Cardiac septum (tissue), 1 donor: ENCODE results near the gene ZBTB40. TPM values are rescaled to one million over a fixed set of nuclear protein-coding genes. Genes with fewer than 3 reads are reported as not detected.

Source experiments
- DNase-seq: peaks from one replicate; pipeline ENCODE4 v3.0.0-alpha.2; 2020; ENCODE audit warnings: low spot score
- intact Hi-C: fragments of 100-400 bp; cut with DNase I; formaldehyde crosslinking; loops from one replicate; pipeline ENCODE4 v1.14.0; 2022
- total RNA-seq: library from RNA; stranded (reverse); fragmentation: NEBNext Ultra II Directional; extraction: Animal tissue kit (Norgen Biotek cat#: 25700); gene quantifications from one replicate; pipeline ENCODE4 v1.2.1, GENCODE V29; 2021
- donor health status: DM: no; HTN: no; CAD: no.

Gene ZBTB40
- total RNA-seq, 1 donor from 2014 or later, result 12.9 TPM

DNA sequence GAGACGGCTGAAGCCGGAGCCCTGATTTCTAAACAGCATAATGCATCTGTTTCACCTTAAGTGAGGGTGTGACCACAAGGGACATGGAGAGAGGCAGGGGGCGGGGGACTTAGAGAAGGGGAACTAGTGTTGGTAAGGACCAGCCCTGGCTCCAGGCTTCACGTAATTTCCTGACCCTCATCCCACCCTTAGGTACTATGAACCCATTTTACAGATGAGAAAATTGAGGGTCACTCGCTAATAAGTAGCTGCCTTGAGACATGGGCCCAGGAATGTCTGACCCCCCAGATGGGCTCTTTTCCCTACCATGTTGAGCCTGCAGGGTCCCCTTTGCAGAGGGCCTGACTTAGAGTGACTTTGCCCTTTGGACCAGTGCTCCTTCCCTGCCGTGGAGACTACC, 116.3 kb downstream of the ZBTB40 start:
- DNase-seq, result no peak
- intact Hi-C loops, result no loop called here

- DNase-seq, result no peak
- intact Hi-C loops, result no loop called here
Observed at GRCh38 chr1:22569269-22569668, 117.6 kb downstream of the ZBTB40 start.

DNA sequence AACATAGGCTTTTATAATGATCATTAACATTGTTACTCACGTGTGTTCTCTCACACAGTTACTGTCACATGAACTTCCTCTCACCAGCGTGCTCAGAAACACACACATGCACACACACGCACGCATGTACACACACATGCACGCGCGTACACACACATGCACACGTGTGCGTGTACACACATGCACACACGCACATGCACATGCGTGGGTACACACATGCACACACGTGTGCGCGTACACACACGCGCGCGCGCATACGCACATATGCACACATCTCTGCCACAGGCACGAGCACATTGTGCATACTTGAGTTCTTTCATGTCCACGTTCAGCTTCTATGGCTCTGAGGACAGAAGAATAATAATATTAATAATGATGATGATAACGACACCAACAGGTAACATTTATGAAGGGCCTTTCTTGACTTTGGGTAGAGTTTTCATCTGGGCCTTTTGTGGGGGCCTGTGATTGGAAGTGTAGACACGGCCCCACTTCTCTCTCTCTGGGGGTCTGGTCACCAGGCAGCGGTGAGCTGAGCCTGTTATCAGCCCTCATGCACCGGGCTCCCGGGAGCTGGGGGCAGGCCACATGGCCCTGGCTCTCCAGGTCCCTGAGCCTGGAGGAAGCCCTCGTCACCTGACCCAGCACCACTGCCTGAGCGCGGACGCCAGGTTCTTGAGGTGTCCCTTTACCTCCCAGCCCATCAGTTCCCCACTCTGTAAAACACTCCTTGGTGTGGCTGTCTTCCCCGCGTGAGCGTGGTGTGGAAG, 118.7 kb downstream of the ZBTB40 start:
- DNase-seq, result no peak
- intact Hi-C loops, result no loop called here

GRCh38 chr1:22572818-22573217, 121.2 kb downstream of the ZBTB40 start:
- no peak for DNase-seq
- intact Hi-C loops, result no loop called here

DNA sequence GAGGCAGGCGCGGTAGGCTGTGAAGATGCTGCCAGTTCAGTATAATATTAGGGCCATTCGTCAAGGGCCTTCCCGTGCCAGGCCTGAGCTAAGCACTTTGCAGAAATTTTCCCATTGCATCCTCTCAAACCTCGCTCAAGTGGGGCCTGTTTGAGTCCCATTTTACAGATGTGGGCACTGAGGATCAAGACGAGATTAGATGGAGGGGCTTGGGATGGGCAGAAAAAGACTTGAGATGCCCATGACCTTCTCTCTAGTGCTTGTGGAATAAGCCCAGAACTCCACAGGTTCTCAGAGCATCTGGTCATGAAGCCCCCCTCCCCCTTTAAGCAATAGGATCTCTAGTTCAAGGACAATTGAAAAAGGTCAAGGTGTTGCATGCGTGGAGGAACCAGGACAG, 121.6 kb downstream of the ZBTB40 start:
- intact Hi-C loops, result no loop called here
- DNase-seq, result no peak

GRCh38 chr1:22575532-22576149, 124.0 kb downstream of the ZBTB40 start:
- intact Hi-C loops, result no loop called here
- no peak for DNase-seq

DNA sequence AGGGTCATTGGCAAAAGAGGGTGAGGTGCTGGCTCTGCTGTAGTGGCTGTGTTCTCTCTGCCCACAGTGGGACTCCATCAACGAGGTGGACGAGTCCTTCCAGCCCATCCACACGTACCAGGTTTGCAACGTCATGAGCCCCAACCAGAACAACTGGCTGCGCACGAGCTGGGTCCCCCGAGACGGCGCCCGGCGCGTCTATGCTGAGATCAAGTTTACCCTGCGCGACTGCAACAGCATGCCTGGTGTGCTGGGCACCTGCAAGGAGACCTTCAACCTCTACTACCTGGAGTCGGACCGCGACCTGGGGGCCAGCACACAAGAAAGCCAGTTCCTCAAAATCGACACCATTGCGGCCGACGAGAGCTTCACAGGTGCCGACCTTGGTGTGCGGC, 124.5 kb downstream of the ZBTB40 start:
- intact Hi-C loops, result no loop called here
- no peak for DNase-seq

DNA sequence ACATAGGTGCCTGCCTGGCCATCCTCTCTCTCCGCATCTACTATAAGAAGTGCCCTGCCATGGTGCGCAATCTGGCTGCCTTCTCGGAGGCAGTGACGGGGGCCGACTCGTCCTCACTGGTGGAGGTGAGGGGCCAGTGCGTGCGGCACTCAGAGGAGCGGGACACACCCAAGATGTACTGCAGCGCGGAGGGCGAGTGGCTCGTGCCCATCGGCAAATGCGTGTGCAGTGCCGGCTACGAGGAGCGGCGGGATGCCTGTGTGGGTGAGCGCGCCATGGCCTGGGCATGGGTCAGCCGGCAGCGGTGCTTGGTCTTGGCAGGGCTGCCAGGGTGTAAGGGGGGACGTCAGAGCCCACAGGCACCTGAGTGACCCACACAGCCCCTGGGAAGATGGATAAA, 125.0 kb downstream of the ZBTB40 start:
- intact Hi-C loops, result no loop called here
- no peak for DNase-seq

DNA sequence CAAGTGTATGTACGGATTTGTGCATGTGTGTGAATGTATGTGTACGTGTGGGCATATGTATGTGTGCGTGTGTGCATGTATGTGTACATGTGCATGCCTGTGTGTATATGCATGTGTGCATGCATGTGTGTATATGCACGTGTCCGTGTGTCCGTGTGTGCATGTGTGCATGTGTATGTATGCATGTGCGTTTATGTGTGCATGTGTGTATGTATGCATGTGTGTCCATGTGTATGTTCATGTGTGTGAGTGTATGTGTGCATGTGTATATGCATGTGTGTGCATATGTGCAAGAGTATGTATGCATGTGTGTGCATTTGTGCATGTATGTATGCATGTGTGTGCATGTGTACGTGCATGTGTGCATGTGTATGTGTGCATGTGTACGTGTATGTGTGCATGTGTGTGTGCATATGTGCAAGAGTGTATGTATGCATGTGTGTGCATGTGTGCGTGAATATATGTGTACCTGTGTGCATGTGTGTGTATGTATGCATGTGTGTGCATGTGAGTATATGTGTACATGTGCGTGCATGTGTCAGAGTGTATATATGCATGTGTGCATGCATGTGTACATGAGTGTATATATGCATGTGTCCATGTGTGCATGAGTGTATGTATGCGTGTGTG, 127.2 kb downstream of the ZBTB40 start:
- intact Hi-C loops, result no loop called here
- no peak for DNase-seq

- DNase-seq, result no peak
- intact Hi-C loops, result no loop called here
Observed at GRCh38 chr1:22579541-22580155, 128.0 kb downstream of the ZBTB40 start.

Other genes starting within 250 kb of the ZBTB40 start
- gene EPHA8, start 111.6 kb downstream of the ZBTB40 start, total RNA-seq, result not detected
- 35.1 TPM for gene C1QA, start 184.8 kb downstream of the ZBTB40 start, total RNA-seq
- gene C1QC, start 191.8 kb downstream of the ZBTB40 start, total RNA-seq, result 38.6 TPM
- 34.3 TPM for gene C1QB, start 201.4 kb downstream of the ZBTB40 start, total RNA-seq